GM12873 (cell line): ENCODE measurements around the gene OR1I1.

Experiments used
- CTCF ChIP-seq: IDR thresholded peaks from 2 replicates; pipeline ENCODE4 v1.5.1; 2012; ENCODE audit warnings: low read depth, mild to moderate bottlenecking, moderate library complexity, low read length, control low read depth; ENCODE audit not compliant: insufficient read depth; ENCODE audit errors: missing control alignments

The OR1I1 gene

GRCh38 chr19:15115080-15115479 lies 33.1 kb downstream of the OR1I1 start:
- TF ChIP-seq CTCF: no peak

- TF ChIP-seq CTCF: no peak
These were observed 34.0 kb downstream of the OR1I1 start for GRCh38 chr19:15115762-15116615.

- no peak for TF ChIP-seq CTCF
These were observed 34.8 kb downstream of the OR1I1 start for GRCh38 chr19:15116856-15117255.

- no peak for TF ChIP-seq CTCF
These were observed 36.2 kb downstream of the OR1I1 start for GRCh38 chr19:15118248-15118647.

- TF ChIP-seq CTCF: no peak
These were observed 36.9 kb downstream of the OR1I1 start for GRCh38 chr19:15118789-15119494.

GRCh38 chr19:15120135-15121026 lies 38.4 kb downstream of the OR1I1 start:
- TF ChIP-seq CTCF: no peak
